Stomach smooth muscle (tissue), 2 donors: ENCODE data around the gene HOXA7.

Source experiments
- H3K27ac ChIP-seq: one replicate; pipeline ENCODE4 v1.7.0; 2013; ENCODE audit warnings: mild to moderate bottlenecking, low read length, inconsistent platforms
- H3K27me3 ChIP-seq, 2 donors: one replicate each; pipeline ENCODE4 v1.7.0; 2013; ENCODE audit warnings: low read length in 2 of 2; ENCODE audit not compliant: insufficient read depth in 2 of 2, control insufficient read depth in 1 of 2
- H3K36me3 ChIP-seq, 2 donors: one replicate each; pipeline ENCODE4 v1.7.0; 2013; ENCODE audit warnings: low read length in 2 of 2; ENCODE audit not compliant: control insufficient read depth in 2 of 2, insufficient read depth in 2 of 2
- H3K4me1 ChIP-seq: one replicate; pipeline ENCODE4 v1.7.0; 2013; ENCODE audit warnings: low read length; ENCODE audit not compliant: control insufficient read depth, insufficient read depth
- H3K4me3 ChIP-seq, 2 donors: one replicate each; pipeline ENCODE4 v1.7.0; 2013; ENCODE audit warnings: low read length in 2 of 2
- H3K9ac ChIP-seq, 2 donors: one replicate each; pipeline ENCODE4 v1.7.0; 2013; ENCODE audit warnings: low read length in 2 of 2, mild to moderate bottlenecking in 1 of 2
- H3K9me3 ChIP-seq, 2 donors: one replicate each; pipeline ENCODE4 v1.7.0; 2013; ENCODE audit warnings: low read length in 2 of 2; ENCODE audit not compliant: control insufficient read depth in 2 of 2
- donor health status: healthy.
- donor health status: Pancreatic carcinoma.

The HOXA7 gene

DNA sequence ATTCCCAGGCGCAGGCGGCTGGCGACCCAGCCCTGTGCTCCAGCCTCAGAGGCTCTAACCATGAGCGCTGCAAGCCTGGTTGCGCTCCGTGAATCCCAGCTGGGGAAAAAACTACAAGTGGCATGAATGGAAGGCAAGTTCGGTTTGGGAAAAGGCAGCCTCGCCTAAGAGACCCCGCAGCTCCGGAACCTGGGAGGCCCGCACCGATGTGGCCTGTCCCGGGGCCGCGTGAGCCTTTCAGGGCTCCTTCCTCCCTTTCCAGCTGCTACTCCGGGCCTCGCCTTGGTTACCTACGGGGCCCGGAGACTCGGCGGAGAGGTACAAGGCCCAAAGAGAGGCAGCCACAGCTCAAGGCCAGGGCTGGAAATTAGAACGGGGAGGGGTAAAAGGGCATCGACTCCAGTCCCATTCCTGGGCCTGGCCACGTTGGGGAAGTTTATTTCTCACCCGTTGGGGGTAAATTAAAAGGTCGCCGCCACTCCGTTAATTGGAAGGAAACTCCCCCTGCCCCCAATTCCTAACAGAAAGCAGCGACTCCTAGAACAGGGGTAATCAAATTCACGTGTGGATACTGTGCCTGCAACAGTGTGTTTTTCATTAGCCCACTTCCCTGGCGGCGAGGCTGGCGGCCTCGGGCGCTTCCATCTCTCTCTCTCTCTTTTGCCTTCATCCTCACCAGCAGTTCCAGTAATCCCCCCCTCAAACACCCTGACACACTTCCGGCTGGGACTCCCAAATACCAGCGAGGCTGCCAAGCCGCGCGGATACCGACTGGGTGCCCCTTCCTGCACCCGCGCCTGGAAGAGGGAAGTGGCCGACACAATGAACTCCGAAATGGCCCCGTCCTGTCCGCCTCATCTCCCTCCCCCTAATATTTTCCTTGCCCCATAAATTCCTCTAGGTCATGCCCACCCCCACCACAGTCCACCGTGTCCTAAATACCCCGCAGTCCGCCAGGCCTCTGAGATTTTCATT is 10.3 kb upstream of the HOXA7 start:
- no peak overlapping the region for H3K9ac ChIP-seq
- H3K36me3 ChIP-seq = no peaks in the 10 kb centered on the region
- H3K27ac ChIP-seq = no peak overlapping the region
- no peaks in the 10 kb centered on the region for H3K9me3 ChIP-seq
- peaks cover 22% of the 10 kb centered on the region for H3K4me1 ChIP-seq
- peak overlapping the region in 1 of 2 donors; percentile 29 for H3K4me3 ChIP-seq
- peaks cover 80 to 100% of the 10 kb centered on the region in 2 donors for H3K27me3 ChIP-seq

DNA sequence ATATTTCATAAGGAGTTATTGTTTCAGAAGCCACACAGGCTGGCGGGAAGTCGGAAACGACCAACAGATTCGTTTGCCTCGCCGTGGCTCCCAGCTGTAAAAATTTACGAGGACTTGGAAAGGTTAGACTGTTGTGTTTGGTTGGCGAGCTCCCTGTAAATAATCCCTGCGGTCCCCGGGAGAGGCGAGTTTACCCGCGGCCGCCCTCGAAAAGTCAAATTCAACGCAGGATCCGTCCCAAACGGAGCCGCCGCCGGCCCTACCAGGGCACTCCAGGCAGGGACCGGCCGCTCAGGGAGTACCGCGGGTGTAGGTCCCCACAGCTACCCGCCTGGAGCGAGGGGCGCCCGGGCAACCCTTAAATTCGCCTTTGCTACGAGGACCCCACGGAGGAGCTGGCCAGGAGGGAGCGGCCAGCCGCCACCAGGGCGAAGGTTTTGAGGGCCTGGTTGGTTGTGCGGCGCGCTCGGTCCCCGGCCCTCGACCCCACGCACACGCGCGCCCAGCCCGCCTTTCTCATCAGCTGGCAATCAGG is 9.6 kb upstream of the HOXA7 start:
- no peaks in the 10 kb centered on the region for H3K9me3 ChIP-seq
- peaks cover 76 to 97% of the 10 kb centered on the region in 2 donors for H3K27me3 ChIP-seq
- no peak overlapping the region for H3K9ac ChIP-seq
- H3K4me1 ChIP-seq = peaks cover 26% of the 10 kb centered on the region
- no peak overlapping the region for H3K27ac ChIP-seq
- H3K4me3 ChIP-seq = peak overlapping the region in 1 of 2 donors; percentile 29
- no peaks in the 10 kb centered on the region for H3K36me3 ChIP-seq

DNA sequence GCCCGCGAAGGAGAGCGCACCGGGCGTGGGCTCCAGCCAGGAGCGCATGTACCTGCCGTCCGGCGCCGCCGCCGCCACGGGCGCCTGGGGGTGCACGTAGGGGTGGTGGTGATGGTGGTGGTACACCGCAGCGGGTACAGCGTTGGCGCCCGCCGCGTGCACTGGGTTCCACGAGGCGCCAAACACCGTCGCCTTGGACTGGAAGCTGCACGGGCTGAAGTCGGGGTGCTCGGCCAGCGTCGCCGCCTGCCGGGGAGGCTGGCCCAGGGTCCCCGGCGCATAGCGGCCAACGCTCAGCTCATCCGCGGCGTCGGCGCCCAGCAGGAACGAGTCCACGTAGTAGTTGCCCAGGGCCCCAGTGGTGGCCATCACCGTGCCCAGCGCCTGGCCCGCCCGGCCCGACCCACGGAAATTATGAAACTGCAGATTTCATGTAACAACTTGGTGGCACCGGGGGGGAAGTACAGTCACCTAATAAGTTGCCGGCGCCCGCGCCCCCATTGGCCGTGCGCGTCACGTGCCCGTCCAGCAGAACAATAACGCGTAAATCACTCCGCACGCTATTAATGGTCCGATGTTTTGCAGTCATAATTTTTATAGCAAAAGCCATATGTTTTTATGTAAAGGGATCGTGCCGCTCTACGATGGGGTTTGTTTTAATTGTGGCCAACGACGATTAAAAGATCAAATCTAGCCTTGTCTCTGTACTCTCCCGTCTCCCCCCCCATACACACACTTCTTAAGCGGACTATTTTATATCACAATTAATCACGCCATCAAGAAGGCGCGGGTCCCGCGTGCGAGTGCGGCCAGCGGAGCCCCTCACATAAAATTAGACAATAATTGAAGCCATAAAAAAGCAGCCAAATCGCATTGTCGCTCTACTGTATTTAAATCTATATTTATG is 8.9 kb upstream of the HOXA7 start, which contains the start of gene HOXA9:
TSS of gene HOXA9 (minus strand) at position 449 of the 907 bp plus-strand sequence. CDS start at position 369, 80 bp downstream.
- peak within 1 kb of the TSS in 1 of 2 donors; percentile 40 for H3K4me3 ChIP-seq
- no peak within 1 kb of the TSS for H3K9ac ChIP-seq
- peaks cover 78 to 97% of the 10 kb centered on the region in 2 donors for H3K27me3 ChIP-seq
- H3K9me3 ChIP-seq = no peaks in the 10 kb centered on the region
- peaks cover 33% of the 10 kb centered on the region for H3K4me1 ChIP-seq
- H3K36me3 ChIP-seq = no peaks in the 10 kb centered on the region
- no peak within 1 kb of the TSS for H3K27ac ChIP-seq

- Histone ChIP-seq H3K9ac (no peak overlapping the region), H3K9me3 (no peaks in the 10 kb centered on the region), H3K27me3 (peaks cover 80 to 97% of the 10 kb centered on the region in 2 donors), H3K36me3 (no peaks in the 10 kb centered on the region), H3K4me1 (peaks cover 31% of the 10 kb centered on the region), H3K4me3 (peak overlapping the region in 1 of 2 donors; percentile 40), H3K27ac (no peak overlapping the region)
These were observed 8.1 kb upstream of the HOXA7 start for GRCh38 chr7:27164367-27165088.

GRCh38 chr7:27164045-27164366 is 7.5 kb upstream of the HOXA7 start:
- H3K4me3 ChIP-seq = no peak overlapping the region
- H3K9me3 ChIP-seq = no peaks in the 10 kb centered on the region
- H3K27me3 ChIP-seq = peaks cover 83 to 97% of the 10 kb centered on the region in 2 donors
- no peaks in the 10 kb centered on the region for H3K36me3 ChIP-seq
- no peak overlapping the region for H3K27ac ChIP-seq
- no peak overlapping the region for H3K9ac ChIP-seq
- peaks cover 27% of the 10 kb centered on the region for H3K4me1 ChIP-seq

DNA sequence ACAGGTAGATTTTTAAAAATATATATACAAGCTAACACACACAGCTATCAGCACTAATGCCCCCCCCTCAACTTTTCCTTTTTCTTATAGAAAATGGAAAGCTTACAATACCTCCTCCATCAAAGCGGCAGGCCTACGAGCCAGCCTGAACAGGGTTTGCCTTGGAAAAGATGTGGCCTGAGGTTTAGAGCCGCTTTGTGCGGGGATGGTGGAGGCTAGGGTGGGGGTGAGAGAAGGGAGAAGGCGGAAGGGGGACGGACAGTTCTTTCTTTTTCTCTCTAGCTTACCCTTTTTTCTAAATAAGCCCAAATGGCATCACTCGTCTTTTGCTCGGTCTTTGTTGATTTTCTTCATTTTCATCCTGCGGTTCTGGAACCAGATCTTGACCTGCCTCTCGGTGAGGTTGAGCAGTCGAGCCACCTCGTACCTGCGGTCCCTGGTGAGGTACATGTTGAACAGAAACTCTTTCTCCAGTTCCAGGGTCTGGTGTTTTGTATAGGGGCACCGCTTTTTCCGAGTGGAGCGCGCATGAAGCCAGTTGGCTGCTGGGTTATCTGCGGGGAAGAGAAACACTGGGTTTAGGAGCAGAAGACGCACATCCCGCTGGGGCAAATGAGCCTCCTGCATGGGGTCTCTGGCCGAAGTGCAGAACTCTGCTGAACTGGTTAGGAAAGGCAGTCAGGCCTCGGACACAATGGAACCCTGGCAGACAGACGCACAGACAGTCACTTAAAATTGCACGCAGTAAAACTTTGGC is 7.0 kb upstream of the HOXA7 start:
- Histone ChIP-seq H3K9me3 (no peaks in the 10 kb centered on the region), H3K27ac (no peak overlapping the region), H3K9ac (no peak overlapping the region), H3K4me3 (no peak overlapping the region), H3K36me3 (no peaks in the 10 kb centered on the region), H3K27me3 (peaks cover 83 to 97% of the 10 kb centered on the region in 2 donors), H3K4me1 (peaks cover 30% of the 10 kb centered on the region)

- Histone ChIP-seq H3K4me3 (no peak overlapping the region), H3K27ac (no peak overlapping the region), H3K9ac (no peak overlapping the region), H3K27me3 (peaks cover 83 to 97% of the 10 kb centered on the region in 2 donors), H3K36me3 (no peaks in the 10 kb centered on the region), H3K9me3 (no peaks in the 10 kb centered on the region), H3K4me1 (peaks cover 32% of the 10 kb centered on the region)
These were observed 6.2 kb upstream of the HOXA7 start for GRCh38 chr7:27162561-27163287.

- H3K9me3 ChIP-seq = no peaks in the 10 kb centered on the region
- no peak overlapping the region for H3K4me3 ChIP-seq
- H3K36me3 ChIP-seq = no peaks in the 10 kb centered on the region
- H3K9ac ChIP-seq = no peak overlapping the region
- peaks cover 34% of the 10 kb centered on the region for H3K4me1 ChIP-seq
- H3K27ac ChIP-seq = no peak overlapping the region
- peaks cover 83 to 97% of the 10 kb centered on the region in 2 donors for H3K27me3 ChIP-seq
These were observed 5.5 kb upstream of the HOXA7 start for GRCh38 chr7:27161721-27162560.
